GM08714 (cell line): ENCODE measurements around the gene RHOXF2B.
A peak's percentile ranks its signal among the peaks of the same experiment; 100 is the strongest.

Source experiments
- H3K4me3 ChIP-seq: fragments of 200-500 bp; sonication (Bioruptor generic); 2 replicates; pipeline ENCODE4 v1.5.1; 2014; ENCODE audit warnings: mild to moderate bottlenecking, low read length, inconsistent platforms
- ZNF274 ChIP-seq: IDR thresholded peaks from 2 replicates; pipeline ENCODE4 v1.6.1; 2012; ENCODE audit warnings: mild to moderate bottlenecking, low read depth, low read length

RHOXF2B gene

DNA sequence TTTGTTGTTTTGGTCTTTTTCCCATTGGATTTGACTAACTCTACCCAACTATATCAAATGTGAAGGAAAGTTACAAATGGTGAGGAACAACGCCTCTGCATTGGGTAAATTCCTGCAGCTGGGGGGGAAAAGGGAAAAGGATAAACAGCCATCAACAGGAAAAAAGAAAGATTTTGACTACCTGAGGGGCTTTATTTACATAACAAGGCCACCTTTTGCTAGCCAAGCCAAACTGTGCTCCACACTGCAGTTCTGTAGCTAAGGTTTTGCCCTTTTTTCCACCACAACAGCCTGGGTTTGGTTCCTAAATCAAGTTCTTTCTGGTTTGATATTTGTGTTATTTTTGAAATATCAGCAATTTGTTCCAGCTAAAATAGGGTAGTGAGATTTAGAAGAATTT is 40.8 kb downstream of the RHOXF2B start:
- TF ChIP-seq ZNF274, result no peak

DNA sequence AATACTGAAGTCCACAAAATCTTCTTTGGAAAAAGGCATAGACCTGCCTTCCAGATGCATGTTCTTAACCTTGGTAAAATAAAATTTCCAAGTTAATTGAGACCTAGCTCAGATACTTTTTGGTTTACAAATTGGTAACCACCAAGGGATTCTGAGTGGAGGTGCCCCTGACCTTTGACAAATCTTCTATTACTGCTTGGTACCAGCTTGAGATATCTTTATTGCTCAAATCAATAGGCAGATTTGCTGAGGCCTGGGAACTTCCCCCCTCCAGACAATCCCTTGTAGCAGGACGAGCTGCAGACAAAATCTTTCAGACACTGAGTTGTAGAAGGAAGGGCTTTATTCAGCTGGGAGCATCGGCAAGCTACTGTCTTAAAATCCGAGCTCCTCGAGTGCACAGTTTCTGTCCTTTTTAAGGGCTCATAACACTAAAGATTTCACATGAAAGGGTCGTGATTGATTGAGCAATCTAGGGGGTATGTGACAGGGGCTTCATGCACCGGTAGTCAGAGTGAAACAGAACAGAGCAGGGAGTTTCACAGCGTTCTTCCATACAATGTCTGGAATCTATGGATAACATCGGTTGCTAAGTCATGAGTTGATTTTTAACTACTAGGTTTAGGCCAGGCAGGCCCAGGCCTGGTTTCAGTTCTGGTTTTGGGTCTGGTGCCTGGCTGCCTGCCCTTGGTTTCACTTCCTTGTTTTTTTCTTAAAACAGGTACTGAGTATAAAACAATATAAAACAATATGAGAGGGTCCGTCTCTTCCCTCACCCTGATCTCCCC is 41.8 kb downstream of the RHOXF2B start:
- H3K4me3 ChIP-seq, result peak overlapping the region; percentile 58; the same call in 1 of the 2 replicates

More for the DNA sequence above, 40.8 kb downstream of the RHOXF2B start:
- no peak overlapping the region for H3K4me3 ChIP-seq

DNA sequence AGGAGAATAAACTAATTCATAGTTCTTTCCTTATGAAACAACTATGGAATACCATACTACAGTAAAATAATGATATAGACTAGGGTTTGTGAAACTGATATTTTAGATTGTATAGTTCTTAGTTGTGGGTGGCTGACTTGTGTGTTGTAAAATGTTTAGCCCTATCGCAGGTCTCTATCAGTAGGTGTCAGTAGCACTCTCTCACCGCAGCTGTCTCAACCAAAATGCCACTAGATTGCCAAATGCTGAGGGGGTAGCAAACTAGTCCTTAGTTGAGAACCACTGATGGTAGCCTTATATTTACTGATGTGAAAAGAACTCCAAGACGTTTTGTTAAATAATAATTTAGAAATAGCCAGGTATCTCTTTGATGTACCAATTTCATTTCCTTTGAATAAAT is 48.1 kb downstream of the RHOXF2B start:
- no peak overlapping the region for H3K4me3 ChIP-seq
- no peak for TF ChIP-seq ZNF274

DNA sequence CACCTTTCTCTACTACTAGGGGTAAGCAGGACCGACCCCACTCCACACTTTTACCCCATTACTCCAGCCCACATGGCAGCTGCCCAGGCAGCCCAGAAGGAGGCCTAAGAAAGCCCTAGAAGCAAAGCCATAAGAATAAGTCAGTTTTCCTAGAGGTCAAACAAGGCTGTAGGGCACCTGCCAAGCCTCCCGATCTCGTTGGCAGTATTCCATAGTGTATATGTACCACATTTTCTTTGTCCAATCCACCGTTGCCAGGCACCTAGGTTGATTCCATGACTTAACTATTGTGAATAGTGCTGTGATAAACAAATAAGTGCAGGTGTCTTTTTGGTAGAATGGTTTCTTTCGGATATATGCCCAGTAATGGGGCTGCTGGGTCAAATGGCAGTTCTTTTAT is 54.2 kb downstream of the RHOXF2B start:
- no peak for TF ChIP-seq ZNF274

DNA sequence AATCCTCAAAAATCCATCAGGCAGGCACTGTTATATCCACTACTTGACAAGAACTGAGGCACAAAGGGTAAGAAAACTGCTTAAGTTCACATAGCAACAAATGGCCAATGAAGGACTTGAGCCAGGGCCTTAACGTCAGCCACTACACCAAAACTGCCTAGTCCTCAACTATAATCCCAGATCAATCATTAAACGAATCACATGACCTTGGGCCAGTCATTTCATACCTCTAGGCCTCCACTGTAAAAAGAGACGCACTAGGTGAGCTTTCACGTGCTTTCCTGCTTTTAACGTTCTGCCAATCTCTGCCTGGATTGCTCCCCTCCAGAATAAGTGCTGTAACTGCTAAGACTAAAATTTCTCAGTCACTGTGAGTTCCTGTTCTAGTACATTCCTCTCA is 54.7 kb downstream of the RHOXF2B start:
- no peak for TF ChIP-seq ZNF274
- H3K4me3 ChIP-seq, result no peak overlapping the region

More for the DNA sequence above, 54.2 kb downstream of the RHOXF2B start:
- H3K4me3 ChIP-seq, result no peak overlapping the region
